Activated CD4-positive, alpha-beta T cell treated with anti-CD3 and anti-CD28 coated beads, Interleukin-2, amount 10 ng/mL, durations not matched to agents 24 days and 14 days (primary cell): ENCODE results near the gene HOXD12. TPM values are rescaled to one million over a fixed set of nuclear protein-coding genes. Genes with fewer than 3 reads are reported as not detected.

Experiments
- DNase-seq: peaks from one replicate; pipeline ENCODE4 v3.0.0; 2022
- H3K27ac Mint-ChIP-seq: one replicate; pipeline ENCODE4 v1.8.0; 2022; ENCODE audit warnings: mild to moderate bottlenecking, mixed read lengths
- H3K27me3 Mint-ChIP-seq: one replicate; pipeline ENCODE4 v1.8.0; 2022; ENCODE audit warnings: mixed read lengths
- H3K36me3 Mint-ChIP-seq: one replicate; pipeline ENCODE4 v1.8.0; 2022; ENCODE audit warnings: low read depth, mild to moderate bottlenecking, mixed read lengths
- H3K4me1 Mint-ChIP-seq: one replicate; pipeline ENCODE4 v1.8.0; 2021; ENCODE audit warnings: mixed read lengths
- H3K4me3 Mint-ChIP-seq: one replicate; pipeline ENCODE4 v1.8.0; 2022; ENCODE audit warnings: mild to moderate bottlenecking, moderate library complexity, mixed read lengths
- H3K9me3 Mint-ChIP-seq: one replicate; pipeline ENCODE4 v1.8.0; 2021; ENCODE audit warnings: mixed read lengths
- intact Hi-C: fragments of 100-400 bp; cut with micrococcal nuclease; formaldehyde crosslinking; loops from one replicate; pipeline ENCODE4 v1.15.1; 2023
- total RNA-seq: library from RNA; stranded (reverse); gene quantifications from 2 replicates; pipeline ENCODE4 v1.2.3, GENCODE V29; 2022

Gene HOXD12
- total RNA-seq, 1 donor from 2014 or later = not detected

- Mint-ChIP-seq H3K4me1 (peaks cover 5% of the 10 kb centered on the region), H3K36me3 (peaks cover 1% of the 10 kb centered on the region), H3K27ac (peak overlapping the region; percentile 12), H3K27me3 (peaks cover 76% of the 10 kb centered on the region), H3K4me3 (no peak overlapping the region), H3K9me3 (peaks cover 6% of the 10 kb centered on the region)
- intact Hi-C loops = loop anchor here (2.0 kb wide), 3 partner anchors 18 to 48 kb away; partner anchors contain the start of genes EVX2 and HOXD8
- no peak for DNase-seq
Measured at GRCh38 chr2:176111309-176111663, 11.7 kb downstream of the HOXD12 start.

- H3K4me1 Mint-ChIP-seq = peaks cover 3% of the 10 kb centered on the region
- peak overlapping the region; percentile 56 for H3K27ac Mint-ChIP-seq
- H3K9me3 Mint-ChIP-seq = peaks cover 6% of the 10 kb centered on the region
- intact Hi-C loops = loop anchor here (2.0 kb wide), 3 partner anchors 17 to 47 kb away; partner anchors contain the start of genes EVX2 and HOXD8
- no peaks in the 10 kb centered on the region for H3K36me3 Mint-ChIP-seq
- peaks cover 79% of the 10 kb centered on the region for H3K27me3 Mint-ChIP-seq
- no peak for DNase-seq
- no peak overlapping the region for H3K4me3 Mint-ChIP-seq
Measured at GRCh38 chr2:176111846-176112374, 12.3 kb downstream of the HOXD12 start.

DNA sequence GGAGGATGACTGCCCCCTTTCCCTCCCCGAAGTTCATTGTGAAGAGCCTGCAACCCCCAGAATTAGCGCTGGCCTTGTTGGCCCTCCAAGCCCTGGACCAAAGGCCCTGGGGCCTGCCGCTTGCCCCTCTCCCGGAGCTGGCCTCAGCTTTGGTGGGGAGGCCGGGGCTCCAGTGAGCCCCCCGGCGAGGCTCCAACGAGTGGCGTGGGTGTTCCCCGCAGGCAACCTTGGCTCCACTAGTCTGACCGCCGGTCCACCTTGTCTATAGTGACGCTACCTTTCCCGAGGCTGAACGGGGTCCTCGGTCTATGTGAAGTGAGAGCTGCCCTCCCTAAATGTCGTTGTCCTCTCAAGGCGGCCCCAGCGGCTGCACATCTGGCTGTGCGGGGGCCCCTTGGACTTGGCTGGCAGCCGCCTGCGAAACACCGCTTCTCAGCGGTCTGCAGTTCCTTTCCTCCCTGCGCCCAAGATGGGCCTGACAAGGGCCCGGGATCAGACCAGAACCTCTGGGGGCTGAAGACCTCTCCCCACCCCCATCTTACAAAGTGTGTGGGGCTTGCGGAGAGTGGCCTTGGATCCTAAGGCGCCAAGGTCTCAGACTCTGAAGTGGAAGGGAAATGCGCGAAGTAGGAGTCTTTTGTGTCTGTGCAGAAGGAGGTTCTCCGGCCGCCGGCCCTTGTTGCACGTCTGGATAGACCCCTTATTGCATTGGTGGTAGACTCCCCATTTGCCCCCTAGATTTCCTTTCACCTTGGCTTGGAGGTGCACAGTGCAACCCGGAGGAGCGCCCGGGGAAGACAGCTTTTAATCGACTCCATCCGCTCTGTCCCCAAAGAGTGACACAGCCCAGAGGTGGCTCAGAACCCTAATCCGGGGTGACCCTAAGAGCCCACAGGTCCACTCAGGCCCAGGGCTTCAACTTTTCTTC is 13.0 kb downstream of the HOXD12 start:
- Mint-ChIP-seq H3K4me1 (peaks cover 3% of the 10 kb centered on the region), H3K27me3 (peaks cover 82% of the 10 kb centered on the region), H3K27ac (peak overlapping the region; percentile 73), H3K4me3 (no peak overlapping the region), H3K9me3 (peaks cover 8% of the 10 kb centered on the region), H3K36me3 (no peaks in the 10 kb centered on the region)
- no peak for DNase-seq
- intact Hi-C loops = no loop called here

GRCh38 chr2:176114120-176114929 is 14.7 kb downstream of the HOXD12 start:
- H3K4me1 Mint-ChIP-seq = peaks cover 7% of the 10 kb centered on the region
- H3K27me3 Mint-ChIP-seq = peaks cover 86% of the 10 kb centered on the region
- H3K4me3 Mint-ChIP-seq = no peak overlapping the region
- DNase-seq = no peak
- peaks cover 3% of the 10 kb centered on the region for H3K36me3 Mint-ChIP-seq
- H3K9me3 Mint-ChIP-seq = peaks cover 10% of the 10 kb centered on the region
- H3K27ac Mint-ChIP-seq = no peak overlapping the region
- intact Hi-C loops = no loop called here

DNA sequence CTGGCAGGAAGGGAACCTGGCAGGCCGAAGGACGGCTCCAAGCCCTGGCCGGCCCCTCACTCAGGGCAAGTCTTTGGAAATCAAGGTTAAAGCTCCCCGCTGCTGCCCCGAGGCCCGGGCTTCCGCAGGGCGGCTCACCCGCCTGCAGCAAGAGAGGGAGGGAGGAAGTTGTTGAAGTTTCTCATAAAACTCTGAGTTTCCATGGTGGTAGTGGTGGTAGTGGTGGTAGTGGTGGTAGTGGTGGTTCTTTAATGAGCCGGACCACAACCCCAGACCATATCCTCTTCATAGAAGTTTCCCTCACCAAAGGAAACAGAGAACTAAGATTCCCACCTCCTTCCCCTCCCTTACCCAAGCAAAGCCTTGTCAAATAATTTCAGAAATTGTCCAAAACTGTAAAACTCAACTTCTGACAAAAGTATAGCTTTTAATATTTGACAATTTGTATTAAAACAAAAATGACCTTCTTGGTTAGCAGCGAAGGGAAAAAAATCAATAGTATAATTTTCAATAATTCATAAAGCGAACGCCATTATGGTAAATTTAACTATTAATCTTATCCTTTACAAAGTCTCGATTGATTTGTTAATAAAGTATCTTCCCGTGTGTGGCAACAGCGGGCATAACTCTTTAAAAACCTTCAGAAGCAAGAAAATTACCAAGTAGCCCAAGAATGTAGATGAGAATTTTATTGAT is 15.5 kb downstream of the HOXD12 start:
- peaks cover 7% of the 10 kb centered on the region for H3K9me3 Mint-ChIP-seq
- no peak for DNase-seq
- peaks cover 3% of the 10 kb centered on the region for H3K36me3 Mint-ChIP-seq
- peaks cover 7% of the 10 kb centered on the region for H3K4me1 Mint-ChIP-seq
- H3K27ac Mint-ChIP-seq = no peak overlapping the region
- H3K4me3 Mint-ChIP-seq = no peak overlapping the region
- intact Hi-C loops = no loop called here
- peaks cover 86% of the 10 kb centered on the region for H3K27me3 Mint-ChIP-seq

- Mint-ChIP-seq H3K4me3 (no peak within 1 kb of the TSS), H3K9me3 (peaks cover 7% of the 10 kb centered on the region), H3K27me3 (peaks cover 86% of the 10 kb centered on the region), H3K27ac (peak within 1 kb of the TSS; percentile 29), H3K36me3 (peaks cover 3% of the 10 kb centered on the region), H3K4me1 (peaks cover 6% of the 10 kb centered on the region)
- DNase-seq = no peak
- intact Hi-C loops = no loop called here
Measured at GRCh38 chr2:176115883-176116813, 16.6 kb downstream of the HOXD12 start, which contains the start of gene HOXD10. TSS of gene HOXD10 (plus strand) at chr2:176116778. CDS start at chr2:176116834, 56 bp downstream.

DNA sequence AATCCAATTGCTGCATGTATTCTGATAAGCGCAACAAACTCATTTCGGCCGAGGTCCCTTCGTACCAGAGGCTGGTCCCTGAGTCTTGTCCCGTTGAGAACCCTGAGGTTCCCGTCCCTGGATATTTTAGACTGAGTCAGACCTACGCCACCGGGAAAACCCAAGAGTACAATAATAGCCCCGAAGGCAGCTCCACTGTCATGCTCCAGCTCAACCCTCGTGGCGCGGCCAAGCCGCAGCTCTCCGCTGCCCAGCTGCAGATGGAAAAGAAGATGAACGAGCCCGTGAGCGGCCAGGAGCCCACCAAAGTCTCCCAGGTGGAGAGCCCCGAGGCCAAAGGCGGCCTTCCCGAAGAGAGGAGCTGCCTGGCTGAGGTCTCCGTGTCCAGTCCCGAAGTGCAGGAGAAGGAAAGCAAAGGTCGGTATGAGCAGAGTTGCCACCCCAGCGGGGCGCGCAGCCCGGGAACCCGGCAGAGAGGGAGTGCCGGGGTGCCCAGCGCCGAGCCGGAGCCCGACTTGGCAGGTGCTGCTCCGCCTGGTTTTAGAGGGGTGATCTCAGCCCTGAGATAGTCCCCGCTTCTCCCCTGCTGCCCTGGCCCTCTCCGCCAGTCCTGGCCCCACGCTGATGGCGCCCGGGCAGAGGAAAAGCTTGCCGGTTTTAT is 17.7 kb downstream of the HOXD12 start:
- no peak for DNase-seq
- Mint-ChIP-seq H3K27ac (no peak overlapping the region), H3K4me3 (no peak overlapping the region), H3K27me3 (peaks cover 80% of the 10 kb centered on the region), H3K36me3 (peaks cover 3% of the 10 kb centered on the region), H3K9me3 (peaks cover 7% of the 10 kb centered on the region), H3K4me1 (peaks cover 4% of the 10 kb centered on the region)
- intact Hi-C loops = no loop called here

GRCh38 chr2:176117823-176118371 is 18.3 kb downstream of the HOXD12 start:
- H3K9me3 Mint-ChIP-seq = peaks cover 7% of the 10 kb centered on the region
- H3K4me1 Mint-ChIP-seq = peaks cover 4% of the 10 kb centered on the region
- intact Hi-C loops = no loop called here

DNA sequence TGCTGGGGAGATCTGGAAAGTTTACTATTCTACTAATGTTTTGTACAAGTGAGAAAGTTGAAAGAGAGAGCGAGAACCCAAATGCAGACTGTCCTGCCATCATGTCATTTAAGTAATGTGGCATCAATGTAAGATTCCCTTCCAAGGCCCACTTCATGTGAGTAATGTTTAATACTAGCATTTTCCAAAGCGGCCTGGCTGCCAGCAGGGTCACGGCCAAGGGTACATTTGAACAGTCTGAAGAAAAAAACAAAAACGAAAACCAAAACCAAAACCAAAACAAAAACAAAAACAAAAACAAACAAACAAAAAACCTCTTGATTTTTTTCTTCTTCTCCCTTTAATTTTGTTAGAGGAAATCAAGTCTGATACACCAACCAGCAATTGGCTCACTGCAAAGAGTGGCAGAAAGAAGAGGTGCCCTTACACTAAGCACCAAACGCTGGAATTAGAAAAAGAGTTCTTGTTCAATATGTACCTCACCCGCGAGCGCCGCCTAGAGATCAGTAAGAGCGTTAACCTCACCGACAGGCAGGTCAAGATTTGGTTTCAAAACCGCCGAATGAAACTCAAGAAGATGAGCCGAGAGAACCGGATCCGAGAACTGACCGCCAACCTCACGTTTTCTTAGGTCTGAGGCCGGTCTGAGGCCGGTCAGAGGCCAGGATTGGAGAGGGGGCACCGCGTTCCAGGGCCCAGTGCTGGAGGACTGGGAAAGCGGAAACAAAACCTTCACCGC is 19.2 kb downstream of the HOXD12 start:
- intact Hi-C loops = no loop called here
- Mint-ChIP-seq H3K9me3 (peaks cover 7% of the 10 kb centered on the region), H3K4me3 (peak overlapping the region; percentile 28), H3K36me3 (peaks cover 4% of the 10 kb centered on the region), H3K27ac (no peak overlapping the region), H3K4me1 (peaks cover 5% of the 10 kb centered on the region), H3K27me3 (peaks cover 70% of the 10 kb centered on the region)
- DNase-seq = peak; percentile 72

More at GRCh38 chr2:176117823-176118371, 18.3 kb downstream of the HOXD12 start:
- Mint-ChIP-seq H3K36me3 (peaks cover 3% of the 10 kb centered on the region), H3K27ac (no peak overlapping the region), H3K27me3 (peaks cover 75% of the 10 kb centered on the region), H3K4me3 (no peak overlapping the region)
- no peak for DNase-seq

- Mint-ChIP-seq H3K4me1 (peaks cover 6% of the 10 kb centered on the region), H3K27me3 (peaks cover 77% of the 10 kb centered on the region), H3K36me3 (peaks cover 6% of the 10 kb centered on the region), H3K4me3 (no peak overlapping the region), H3K9me3 (peaks cover 7% of the 10 kb centered on the region), H3K27ac (peak overlapping the region; percentile 5)
- no peak for DNase-seq
- intact Hi-C loops = no loop called here
Measured at GRCh38 chr2:176120364-176121189, 21.0 kb downstream of the HOXD12 start.
